ENCODE results near the gene ARID4B.
"Not testable (repeated sequence)": the region's sequence is repeated elsewhere in the genome, so short reads cannot be mapped to it uniquely, and the experiment has no call there.

The ARID4B gene

GRCh38 chr1:235297579-235297978 is 30.4 kb downstream of the ARID4B start:
- no peak for DNase-seq

GRCh38 chr1:235296729-235297128 is 31.2 kb downstream of the ARID4B start:
- no peak for DNase-seq

- no peak for DNase-seq
Measured at GRCh38 chr1:235295902-235296350, 32.1 kb downstream of the ARID4B start.

- no peak for DNase-seq
Measured at GRCh38 chr1:235293322-235293942, 34.5 kb downstream of the ARID4B start.

GRCh38 chr1:235292790-235293189 is 35.2 kb downstream of the ARID4B start:
- DNase-seq = no peak

GRCh38 chr1:235291599-235292091 is 36.3 kb downstream of the ARID4B start:
- DNase-seq = no peak

DNA sequence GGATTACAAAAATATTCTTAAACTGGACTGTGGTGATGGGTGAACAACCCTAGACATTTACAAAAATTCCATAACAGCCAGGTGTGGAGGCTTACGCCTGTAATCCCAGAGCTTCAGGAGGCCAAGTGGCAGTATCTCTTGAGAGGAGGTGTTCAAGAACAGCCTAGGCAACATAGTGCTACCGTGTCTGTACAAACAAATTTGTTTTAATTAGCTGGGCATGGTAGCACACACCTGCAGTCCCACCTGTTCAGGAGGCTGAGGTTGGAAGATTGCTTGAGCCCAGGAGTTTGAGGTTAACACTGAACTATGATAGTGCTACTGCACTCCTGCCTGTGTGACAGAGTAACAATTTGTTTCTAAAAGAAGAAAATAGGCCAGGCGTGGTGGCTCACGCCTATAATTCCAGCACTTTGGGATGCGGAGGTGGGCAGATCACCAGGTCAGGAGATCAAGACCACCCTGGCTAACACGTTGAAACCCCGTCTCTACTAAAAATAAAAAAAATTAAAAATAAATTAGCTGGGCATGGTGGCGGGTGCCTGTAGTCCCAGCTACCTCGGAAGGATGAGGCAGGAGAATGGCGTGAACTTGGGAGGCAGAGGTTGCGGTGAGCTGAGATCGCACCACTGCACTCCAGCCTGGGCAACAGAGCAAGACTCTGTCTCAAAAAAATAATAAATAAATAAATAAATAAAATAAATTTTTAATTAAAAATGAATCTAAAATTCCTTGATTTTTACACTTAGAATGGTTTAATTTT is 37.1 kb downstream of the ARID4B start:
- DNase-seq = no peak

DNA sequence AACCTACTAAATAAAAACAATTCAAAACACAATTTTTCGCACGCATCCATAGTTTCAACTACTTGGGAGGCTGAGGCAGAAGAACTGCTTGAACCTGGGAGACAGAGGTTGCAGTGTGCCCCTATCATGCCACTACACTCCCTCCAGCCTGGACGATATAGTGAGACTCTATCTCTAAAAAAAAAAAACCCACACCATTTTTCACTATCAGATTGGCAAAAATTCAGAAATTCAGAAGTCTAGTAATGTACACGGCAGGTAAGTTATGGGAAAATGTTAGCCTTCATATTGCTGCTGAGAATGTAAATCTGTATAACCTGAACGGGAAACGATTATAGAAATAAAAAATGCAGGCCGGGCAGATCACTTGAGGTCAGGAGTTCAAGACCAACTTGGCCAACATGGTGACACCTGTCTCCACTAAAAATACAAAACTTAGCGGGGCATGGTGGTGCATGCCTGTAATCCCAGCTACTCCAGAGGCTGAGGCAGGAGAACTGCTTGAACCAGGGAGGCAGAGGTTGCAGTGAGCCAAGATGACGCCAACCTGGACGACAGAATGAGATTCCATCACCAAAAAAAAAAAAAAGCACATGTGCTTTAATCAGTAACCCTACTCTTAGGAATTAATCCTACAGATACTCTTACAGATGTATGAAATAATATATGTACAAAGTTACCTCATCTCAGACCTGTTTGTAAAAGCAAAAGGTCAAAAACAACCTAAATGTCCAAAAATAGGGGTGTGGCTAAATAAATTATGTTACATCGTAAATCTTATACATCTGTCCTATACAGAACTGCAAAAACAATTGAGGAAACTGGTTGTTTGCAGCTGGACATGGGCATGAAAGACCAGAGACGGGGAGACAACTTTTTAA is 37.9 kb downstream of the ARID4B start:
- no peak for DNase-seq

DNA sequence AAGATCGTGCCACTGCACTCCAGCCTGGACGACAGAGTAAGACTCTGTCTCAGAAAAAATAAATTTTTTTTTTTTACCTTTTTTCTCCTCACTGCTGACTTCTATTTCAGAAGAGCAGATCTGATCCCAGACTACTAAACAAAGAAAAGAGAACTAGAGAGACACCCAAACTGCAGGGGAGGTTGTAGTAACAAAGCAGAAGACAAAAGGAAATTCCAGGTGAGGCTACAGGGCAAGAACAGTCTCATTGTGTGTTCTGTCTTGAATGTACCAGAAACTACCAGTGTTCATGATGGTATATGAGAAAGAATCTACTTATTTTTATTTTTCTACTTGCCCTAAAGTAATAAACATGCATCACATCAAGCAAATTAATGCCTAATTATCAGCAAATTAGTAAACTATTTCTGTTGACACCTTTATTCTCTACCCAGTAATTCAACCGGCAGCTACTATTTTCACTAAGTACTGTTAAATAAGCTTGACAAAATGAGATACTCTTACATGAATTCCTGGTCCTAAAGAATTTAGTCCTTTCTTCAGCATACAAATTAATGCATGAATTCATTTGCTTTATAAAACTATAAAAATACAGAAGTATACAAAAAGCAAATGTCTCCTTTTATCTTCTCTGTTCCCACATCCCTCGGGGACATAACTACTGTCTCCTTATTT is 40.6 kb downstream of the ARID4B start:
- no peak for DNase-seq

GRCh38 chr1:235286667-235287066 is 41.3 kb downstream of the ARID4B start:
- DNase-seq = no peak

- no peak for DNase-seq
Measured at GRCh38 chr1:235284231-235284769, 43.7 kb downstream of the ARID4B start.

DNA sequence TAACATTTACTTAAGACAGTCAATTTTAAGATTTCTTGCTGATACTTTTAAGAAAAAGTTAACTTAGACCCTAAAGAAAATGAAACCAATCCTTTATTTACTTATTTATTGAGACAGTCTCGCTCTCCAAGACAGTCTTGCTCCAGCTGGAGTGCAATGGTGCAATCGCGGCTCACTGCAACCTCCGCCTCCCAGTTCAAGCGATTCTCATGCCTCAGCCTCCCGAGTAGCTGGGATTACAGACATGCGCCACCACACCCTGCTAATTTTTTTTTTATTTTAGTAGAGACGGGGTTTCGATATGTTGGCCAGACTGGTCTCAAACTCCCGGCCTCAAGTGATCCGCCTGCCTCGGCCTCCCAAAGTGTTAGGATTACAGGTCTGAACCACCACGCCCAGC is 44.3 kb downstream of the ARID4B start:
- not testable (repeated sequence) for DNase-seq

DNA sequence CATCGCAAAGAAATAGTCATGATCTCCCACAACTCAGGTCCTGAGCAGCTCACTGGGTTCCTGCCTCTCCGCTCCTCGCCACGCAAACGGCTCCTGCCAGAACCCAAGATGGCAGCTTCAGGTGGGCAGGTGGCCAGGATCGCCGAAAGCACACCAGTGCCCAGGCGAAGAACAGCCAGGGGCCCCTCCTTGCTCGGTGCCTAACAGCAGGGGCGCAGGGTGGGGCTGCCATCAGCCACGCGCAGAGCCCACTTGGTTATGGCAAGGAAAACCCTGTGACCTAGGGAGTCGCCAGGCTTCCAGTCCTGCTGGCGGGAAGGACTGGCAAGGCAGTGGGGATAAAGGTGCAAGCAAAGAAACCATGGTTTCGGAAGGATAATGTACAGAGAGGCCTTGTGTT is 47.5 kb downstream of the ARID4B start:
- DNase-seq = no peak

DNA sequence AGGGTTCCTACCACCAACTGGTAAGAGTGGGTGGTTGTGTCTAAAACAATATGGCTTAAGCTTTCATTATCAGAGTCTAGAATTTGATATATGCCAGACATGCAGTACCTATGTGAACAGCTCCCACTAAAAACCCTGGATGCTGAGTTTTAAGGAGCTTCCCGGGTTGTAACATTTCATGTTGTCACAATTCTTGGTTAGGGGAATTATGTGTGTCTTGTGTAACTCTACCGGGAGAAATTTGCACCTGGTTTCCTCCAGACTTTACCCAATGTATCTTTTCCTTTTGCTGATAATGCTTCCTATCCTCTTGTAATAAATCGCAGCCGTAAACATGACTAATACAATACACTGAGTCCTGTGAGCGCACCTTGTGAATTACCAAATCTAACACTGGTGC is 48.3 kb downstream of the ARID4B start:
- no peak for DNase-seq

DNA sequence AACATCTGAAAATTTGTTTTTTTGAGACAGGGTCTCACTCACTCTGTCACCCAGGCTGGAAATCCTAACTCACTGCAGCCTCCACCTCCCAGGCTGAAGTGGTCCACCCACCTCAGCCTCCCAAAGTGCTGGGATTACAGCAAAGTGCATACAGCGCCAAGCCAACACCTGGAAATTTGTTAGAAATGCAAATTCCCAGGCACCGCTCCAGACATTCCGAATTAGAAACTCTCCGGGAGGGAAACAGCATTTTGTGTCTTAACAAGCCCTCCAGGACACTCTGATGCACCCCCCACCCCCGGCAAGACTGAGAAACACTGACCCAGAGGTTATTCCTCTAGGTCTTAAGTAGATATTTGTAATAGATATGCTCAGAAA is 49.1 kb downstream of the ARID4B start:
- no peak for DNase-seq

- DNase-seq = no peak
Measured at GRCh38 chr1:235278233-235278914, 49.6 kb downstream of the ARID4B start.

GRCh38 chr1:235277709-235278108 is 50.3 kb downstream of the ARID4B start:
- DNase-seq = no peak

DNA sequence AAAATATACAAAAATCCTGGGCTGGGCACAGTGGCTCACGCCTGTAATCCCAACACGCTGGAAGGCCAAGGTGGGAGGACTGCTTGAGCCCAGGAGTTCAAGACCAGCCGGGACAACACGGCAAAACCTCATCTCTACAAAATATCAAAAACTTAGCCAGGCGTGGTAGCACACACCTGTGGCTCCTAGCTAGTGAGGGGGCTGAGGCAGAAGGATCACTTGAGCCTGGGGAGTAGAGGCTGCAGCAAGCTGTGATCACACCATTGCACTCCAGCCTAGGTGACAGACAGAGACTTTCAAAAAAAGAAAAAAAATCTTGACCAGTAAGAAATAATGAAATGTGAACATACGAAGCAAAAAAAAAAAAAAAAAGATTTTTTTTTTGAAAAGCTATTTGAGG is 52.1 kb downstream of the ARID4B start:
- DNase-seq = no peak

- no peak for DNase-seq
Measured at GRCh38 chr1:235275223-235275622, 52.8 kb downstream of the ARID4B start.

- DNase-seq = no peak
Measured at GRCh38 chr1:235272851-235273250, 55.1 kb downstream of the ARID4B start.

GRCh38 chr1:235270625-235271024 is 57.4 kb downstream of the ARID4B start:
- DNase-seq = no peak

- DNase-seq = not testable (repeated sequence)
Measured at GRCh38 chr1:235269990-235270389, 58.0 kb downstream of the ARID4B start.
